ENCODE measurements around the gene SORBS2.

Gene SORBS2

DNA sequence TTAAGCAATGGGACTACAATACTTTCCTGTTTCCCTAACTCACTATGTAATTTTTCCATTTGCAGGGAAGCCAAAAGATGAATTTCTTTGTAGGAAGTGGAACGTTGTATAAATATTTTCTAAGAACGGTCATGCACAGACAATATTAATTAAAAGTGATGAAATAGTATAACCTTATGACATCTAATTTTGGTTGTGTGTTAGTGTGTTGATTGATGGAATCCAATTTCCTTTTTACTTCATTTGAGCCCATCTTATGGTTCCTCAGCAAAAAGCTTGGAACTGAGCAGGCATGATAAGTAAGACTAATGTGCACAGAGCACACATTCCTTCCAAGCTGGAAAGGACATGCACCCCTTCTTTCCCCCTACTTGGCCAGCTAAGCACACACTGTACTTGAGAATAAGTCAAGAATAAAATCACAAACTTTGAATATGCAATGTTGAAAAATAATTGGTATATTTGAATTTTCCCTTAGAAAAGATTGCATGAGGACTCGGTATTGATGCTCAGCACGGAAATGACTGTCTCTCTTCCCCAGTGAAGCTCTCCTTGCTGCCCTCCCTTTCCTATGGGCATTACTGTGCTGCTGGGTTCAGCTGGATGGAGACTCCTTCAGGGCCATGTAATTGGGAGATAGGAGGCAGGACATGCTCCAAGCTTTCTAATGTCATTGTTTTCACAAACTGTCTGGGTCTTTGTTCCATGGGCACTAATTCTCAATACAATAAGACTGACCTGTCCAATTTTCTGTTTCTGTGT lies 257.4 kb downstream of the SORBS2 start:
- ATAC-seq = no peak
- TF ChIP-seq PPARA (CRISPR knock-in tag; IDR thresholded peaks at IDR 0.05; ENCODE audit: borderline replicate concordance) (no peak), ISL1 (CRISPR knock-in tag; IDR thresholded peaks at IDR 0.05) (no peak), OSR1 (CRISPR knock-in tag; IDR thresholded peaks at IDR 0.05) (no peak), GLIS3 (CRISPR knock-in tag; IDR thresholded peaks at IDR 0.05) (no peak)
- TF ChIP-seq, protein P1, sequence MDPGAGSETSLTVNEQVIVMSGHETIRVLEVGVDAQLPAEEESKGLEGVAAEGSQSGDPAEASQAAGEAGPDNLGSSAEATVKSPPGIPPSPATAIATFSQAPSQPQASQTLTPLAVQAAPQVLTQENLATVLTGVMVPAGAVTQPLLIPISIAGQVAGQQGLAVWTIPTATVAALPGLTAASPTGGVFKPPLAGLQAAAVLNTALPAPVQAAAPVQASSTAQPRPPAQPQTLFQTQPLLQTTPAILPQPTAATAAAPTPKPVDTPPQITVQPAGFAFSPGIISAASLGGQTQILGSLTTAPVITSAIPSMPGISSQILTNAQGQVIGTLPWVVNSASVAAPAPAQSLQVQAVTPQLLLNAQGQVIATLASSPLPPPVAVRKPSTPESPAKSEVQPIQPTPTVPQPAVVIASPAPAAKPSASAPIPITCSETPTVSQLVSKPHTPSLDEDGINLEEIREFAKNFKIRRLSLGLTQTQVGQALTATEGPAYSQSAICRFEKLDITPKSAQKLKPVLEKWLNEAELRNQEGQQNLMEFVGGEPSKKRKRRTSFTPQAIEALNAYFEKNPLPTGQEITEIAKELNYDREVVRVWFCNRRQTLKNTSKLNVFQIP (CRISPR knock-in tag; IDR thresholded peaks at IDR 0.05; ENCODE audit: borderline replicate concordance, low read depth) = no peak
- TF ChIP-seq, protein P2, sequence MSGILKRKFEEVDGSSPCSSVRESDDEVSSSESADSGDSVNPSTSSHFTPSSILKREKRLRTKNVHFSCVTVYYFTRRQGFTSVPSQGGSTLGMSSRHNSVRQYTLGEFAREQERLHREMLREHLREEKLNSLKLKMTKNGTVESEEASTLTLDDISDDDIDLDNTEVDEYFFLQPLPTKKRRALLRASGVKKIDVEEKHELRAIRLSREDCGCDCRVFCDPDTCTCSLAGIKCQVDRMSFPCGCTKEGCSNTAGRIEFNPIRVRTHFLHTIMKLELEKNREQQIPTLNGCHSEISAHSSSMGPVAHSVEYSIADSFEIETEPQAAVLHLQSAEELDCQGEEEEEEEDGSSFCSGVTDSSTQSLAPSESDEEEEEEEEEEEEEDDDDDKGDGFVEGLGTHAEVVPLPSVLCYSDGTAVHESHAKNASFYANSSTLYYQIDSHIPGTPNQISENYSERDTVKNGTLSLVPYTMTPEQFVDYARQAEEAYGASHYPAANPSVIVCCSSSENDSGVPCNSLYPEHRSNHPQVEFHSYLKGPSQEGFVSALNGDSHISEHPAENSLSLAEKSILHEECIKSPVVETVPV (CRISPR knock-in tag; IDR thresholded peaks at IDR 0.05) = no peak

DNA sequence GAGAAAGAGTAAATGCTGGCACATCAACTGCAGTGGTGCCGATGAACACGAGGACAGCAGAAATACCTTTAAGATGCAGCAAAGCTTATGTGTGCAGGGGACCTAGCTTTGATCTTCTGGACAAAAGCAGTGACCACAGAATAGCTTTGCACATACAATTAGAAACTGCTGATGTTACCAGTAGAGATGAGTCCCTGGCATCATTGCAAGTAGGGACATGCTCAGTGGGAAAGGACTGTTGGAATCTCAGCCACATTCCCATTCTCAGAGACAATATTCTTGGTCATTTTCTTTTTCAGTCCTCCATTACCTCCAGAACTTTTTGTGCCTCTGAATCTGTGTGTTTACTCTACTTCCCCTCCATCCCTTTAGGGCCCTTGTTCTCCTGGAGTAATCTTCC lies 259.7 kb downstream of the SORBS2 start:
- ATAC-seq = no peak
- TF ChIP-seq, protein P2 (CRISPR knock-in tag; IDR thresholded peaks at IDR 0.05) = no peak
- TF ChIP-seq ZC3H10 (CRISPR knock-in tag; IDR thresholded peaks at IDR 0.05) = no peak

DNA sequence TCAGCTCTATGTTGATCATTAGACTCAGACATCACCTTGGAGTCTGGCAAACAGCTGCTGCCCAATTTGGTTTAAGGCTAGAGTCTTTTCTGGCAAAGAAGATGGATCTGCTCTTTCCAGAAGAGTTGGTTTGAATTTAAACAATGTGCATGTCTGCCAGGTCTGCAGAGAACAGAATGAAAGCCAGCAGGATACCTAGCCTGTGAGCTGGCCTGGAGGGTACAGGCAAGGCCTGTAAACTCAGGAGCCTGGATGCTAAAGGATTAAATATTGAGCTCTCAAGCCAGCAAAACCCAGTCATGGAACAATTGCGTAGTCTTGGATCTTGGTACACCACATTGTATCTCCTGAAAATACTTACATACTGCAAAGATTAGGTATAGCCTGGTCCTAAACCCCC lies 261.1 kb downstream of the SORBS2 start:
- no peak for TF ChIP-seq SNAI2 (CRISPR knock-in tag; IDR thresholded peaks at IDR 0.05)
- TF ChIP-seq BACH2 (CRISPR knock-in tag; IDR thresholded peaks at IDR 0.05; ENCODE audit: borderline replicate concordance) = no peak
- no peak for TF ChIP-seq GLIS3 (CRISPR knock-in tag; IDR thresholded peaks at IDR 0.05)
- TF ChIP-seq CSDC2 (CRISPR knock-in tag; IDR thresholded peaks at IDR 0.05) = no peak
- TF ChIP-seq, protein P3, sequence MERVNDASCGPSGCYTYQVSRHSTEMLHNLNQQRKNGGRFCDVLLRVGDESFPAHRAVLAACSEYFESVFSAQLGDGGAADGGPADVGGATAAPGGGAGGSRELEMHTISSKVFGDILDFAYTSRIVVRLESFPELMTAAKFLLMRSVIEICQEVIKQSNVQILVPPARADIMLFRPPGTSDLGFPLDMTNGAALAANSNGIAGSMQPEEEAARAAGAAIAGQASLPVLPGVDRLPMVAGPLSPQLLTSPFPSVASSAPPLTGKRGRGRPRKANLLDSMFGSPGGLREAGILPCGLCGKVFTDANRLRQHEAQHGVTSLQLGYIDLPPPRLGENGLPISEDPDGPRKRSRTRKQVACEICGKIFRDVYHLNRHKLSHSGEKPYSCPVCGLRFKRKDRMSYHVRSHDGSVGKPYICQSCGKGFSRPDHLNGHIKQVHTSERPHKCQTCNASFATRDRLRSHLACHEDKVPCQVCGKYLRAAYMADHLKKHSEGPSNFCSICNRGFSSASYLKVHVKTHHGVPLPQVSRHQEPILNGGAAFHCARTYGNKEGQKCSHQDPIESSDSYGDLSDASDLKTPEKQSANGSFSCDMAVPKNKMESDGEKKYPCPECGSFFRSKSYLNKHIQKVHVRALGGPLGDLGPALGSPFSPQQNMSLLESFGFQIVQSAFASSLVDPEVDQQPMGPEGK (CRISPR knock-in tag; IDR thresholded peaks at IDR 0.05; ENCODE audit: borderline replicate concordance) = no peak
- TF ChIP-seq ZNF70 (CRISPR knock-in tag; IDR thresholded peaks at IDR 0.05) = no peak
- TF ChIP-seq TOX (CRISPR knock-in tag; IDR thresholded peaks at IDR 0.05; ENCODE audit: borderline replicate concordance) = no peak
- TF ChIP-seq, protein P4, sequence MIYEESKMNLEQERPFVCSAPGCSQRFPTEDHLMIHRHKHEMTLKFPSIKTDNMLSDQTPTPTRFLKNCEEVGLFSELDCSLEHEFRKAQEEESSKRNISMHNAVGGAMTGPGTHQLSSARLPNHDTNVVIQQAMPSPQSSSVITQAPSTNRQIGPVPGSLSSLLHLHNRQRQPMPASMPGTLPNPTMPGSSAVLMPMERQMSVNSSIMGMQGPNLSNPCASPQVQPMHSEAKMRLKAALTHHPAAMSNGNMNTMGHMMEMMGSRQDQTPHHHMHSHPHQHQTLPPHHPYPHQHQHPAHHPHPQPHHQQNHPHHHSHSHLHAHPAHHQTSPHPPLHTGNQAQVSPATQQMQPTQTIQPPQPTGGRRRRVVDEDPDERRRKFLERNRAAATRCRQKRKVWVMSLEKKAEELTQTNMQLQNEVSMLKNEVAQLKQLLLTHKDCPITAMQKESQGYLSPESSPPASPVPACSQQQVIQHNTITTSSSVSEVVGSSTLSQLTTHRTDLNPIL (CRISPR knock-in tag; IDR thresholded peaks at IDR 0.05; ENCODE audit: low read depth) = no peak
- no peak for TF ChIP-seq ZFP30 (CRISPR knock-in tag; IDR thresholded peaks at IDR 0.05)
- TF ChIP-seq ZNF8 (CRISPR knock-in tag; IDR thresholded peaks at IDR 0.05) = no peak
- TF ChIP-seq OSR1 (CRISPR knock-in tag; IDR thresholded peaks at IDR 0.05) = no peak
- TF ChIP-seq ZC3H10 (CRISPR knock-in tag; IDR thresholded peaks at IDR 0.05) = no peak
- TF ChIP-seq ZNF565 (CRISPR knock-in tag; conservative IDR thresholded peaks at IDR 0.05; ENCODE audit: low read depth) = no peak
- TF ChIP-seq ARNTL (CRISPR knock-in tag; IDR thresholded peaks at IDR 0.05; ENCODE audit: borderline replicate concordance, low read depth) = no peak
- no peak for TF ChIP-seq ZFP3 (CRISPR knock-in tag; IDR thresholded peaks at IDR 0.05)
- TF ChIP-seq ESRRG (CRISPR knock-in tag; IDR thresholded peaks at IDR 0.05) = no peak
- TF ChIP-seq, protein P1 (CRISPR knock-in tag; IDR thresholded peaks at IDR 0.05; ENCODE audit: borderline replicate concordance, low read depth) = no peak
- no peak for TF ChIP-seq TCF4 (CRISPR knock-in tag; IDR thresholded peaks at IDR 0.05; ENCODE audit: borderline replicate concordance)
- ATAC-seq = no peak

Measured in SK-N-SH treated with all-trans-retinoic acid at 6 μM for 48 hours (cell line).